ENCODE results near the gene BABAM2. TPM values are rescaled to one million over a fixed set of nuclear protein-coding genes. Genes with fewer than 3 reads are reported as not detected.
"Not testable (repeated sequence)": the region's sequence is repeated elsewhere in the genome, so short reads cannot be mapped to it uniquely, and the experiment has no call there.

Gene BABAM2
- polyA plus RNA-seq, 1 experiment: 32.6 TPM

DNA sequence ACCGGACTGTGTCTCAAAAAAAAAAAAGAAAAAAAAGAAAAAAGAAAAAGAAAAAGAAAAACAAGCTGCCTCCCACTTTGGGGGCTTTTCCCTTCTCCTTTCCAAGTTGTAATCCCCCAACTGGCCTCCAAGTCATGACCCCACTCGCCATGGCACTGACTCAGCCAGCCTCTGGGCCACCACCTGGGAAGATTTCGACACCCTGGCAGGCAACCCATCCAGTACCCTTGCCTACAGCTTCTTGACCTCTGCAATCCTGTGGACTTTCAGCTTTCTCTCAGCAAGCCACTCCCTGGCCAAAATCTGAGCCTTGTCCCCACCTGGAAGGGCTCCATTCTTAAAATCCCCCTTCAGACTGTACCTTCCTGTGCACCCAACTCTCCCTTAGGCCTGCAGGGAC is 479.8 kb downstream of the BABAM2 start:
- H3K4me3 ChIP-seq (ENCODE audit: low read depth, low read length): no peak overlapping the region
- POLR2A ChIA-PET: no interaction called here
- no peak for DNase-seq (ENCODE audit: low read depth)
- CTCF ChIA-PET: interaction anchor here (1.7 kb wide), 1 partner anchor 9 kb away, joined by 4 read pairs; no protein-coding TSS in a partner anchor
- H3K27me3 ChIP-seq (ENCODE audit: control insufficient read depth, insufficient read depth, low read length): no peaks in the 10 kb centered on the region; the same call in 1 of the 2 replicates
- no peak for TF ChIP-seq CTCF (IDR thresholded peaks at IDR 0.05; ENCODE audit: insufficient read depth, low read depth, low read length)
- no peaks in the 10 kb centered on the region for H3K36me3 ChIP-seq (ENCODE audit: control insufficient read depth, insufficient read depth, low read length)

GRCh38 chr2:28371728-28372127 is 481.2 kb downstream of the BABAM2 start:
- POLR2A ChIA-PET; DNase-seq (ENCODE audit: low read depth); H3K27me3 ChIP-seq (ENCODE audit: control insufficient read depth, insufficient read depth, low read length); CTCF ChIA-PET; H3K36me3 ChIP-seq (ENCODE audit: control insufficient read depth, insufficient read depth, low read length); H3K4me3 ChIP-seq (ENCODE audit: low read depth, low read length): not testable (repeated sequence)

DNA sequence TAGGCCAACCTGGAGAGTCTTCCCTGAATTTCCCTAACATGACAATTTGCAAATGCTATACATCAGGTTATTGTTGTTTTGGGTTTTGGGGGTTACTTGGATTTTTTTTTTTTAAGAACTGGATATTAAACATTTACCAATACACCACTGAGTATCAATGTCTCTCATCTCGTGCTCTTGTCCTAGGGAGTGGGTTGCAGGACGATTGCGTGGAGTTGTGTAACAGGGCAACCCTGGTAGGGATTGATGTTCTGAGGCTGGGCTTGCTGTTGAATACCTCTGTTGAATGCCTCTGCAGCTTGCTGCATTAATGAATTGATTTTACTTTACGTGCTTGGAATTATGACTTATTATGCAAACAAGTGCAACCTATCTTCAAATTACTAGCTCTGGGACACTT is 483.3 kb downstream of the BABAM2 start:
- no peaks in the 10 kb centered on the region; the same call in 1 of the 2 replicates for H3K27me3 ChIP-seq (ENCODE audit: control insufficient read depth, insufficient read depth, low read length)
- no peak for DNase-seq (ENCODE audit: low read depth)
- ChIA-PET POLR2A (no interaction called here), CTCF (no interaction called here)
- H3K36me3 ChIP-seq (ENCODE audit: control insufficient read depth, insufficient read depth, low read length): no peaks in the 10 kb centered on the region
- H3K4me3 ChIP-seq (ENCODE audit: low read depth, low read length): no peak overlapping the region
- TF ChIP-seq CTCF (IDR thresholded peaks at IDR 0.05; ENCODE audit: insufficient read depth, low read depth, low read length): no peak

DNA sequence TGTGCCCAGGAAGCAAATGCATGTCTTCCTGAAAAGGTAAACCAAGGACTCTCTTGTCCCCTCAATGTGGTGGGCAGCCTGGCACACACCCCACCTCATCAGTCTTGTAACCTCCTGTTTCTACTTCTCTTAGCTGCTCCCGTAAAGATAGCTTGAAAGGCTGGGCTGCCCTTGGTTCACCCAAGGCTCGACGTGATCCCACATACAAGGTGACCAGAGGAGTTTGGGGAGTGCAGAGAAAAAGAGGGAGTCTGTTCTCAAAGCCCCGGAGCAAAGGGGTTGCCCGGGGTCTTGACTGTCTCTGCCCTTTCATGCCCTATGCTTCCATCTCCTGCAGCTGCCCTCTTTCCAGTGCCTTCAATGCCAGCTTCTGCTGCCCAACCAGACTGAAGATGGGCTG is 483.8 kb downstream of the BABAM2 start:
- no peak for TF ChIP-seq CTCF (IDR thresholded peaks at IDR 0.05; ENCODE audit: insufficient read depth, low read depth, low read length)
- Histone ChIP-seq H3K27me3 (ENCODE audit: control insufficient read depth, insufficient read depth, low read length) (no peaks in the 10 kb centered on the region; the same call in 1 of the 2 replicates), H3K4me3 (ENCODE audit: low read depth, low read length) (no peak overlapping the region), H3K36me3 (ENCODE audit: control insufficient read depth, insufficient read depth, low read length) (no peaks in the 10 kb centered on the region)
- CTCF ChIA-PET: no interaction called here
- no peak for DNase-seq (ENCODE audit: low read depth)
- POLR2A ChIA-PET: no interaction called here

GRCh38 chr2:28375236-28375635 is 484.7 kb downstream of the BABAM2 start:
- DNase-seq (ENCODE audit: low read depth): no peak
- H3K4me3 ChIP-seq (ENCODE audit: low read depth, low read length): no peak overlapping the region
- H3K27me3 ChIP-seq (ENCODE audit: control insufficient read depth, insufficient read depth, low read length): no peaks in the 10 kb centered on the region; the same call in 1 of the 2 replicates
- no peaks in the 10 kb centered on the region for H3K36me3 ChIP-seq (ENCODE audit: control insufficient read depth, insufficient read depth, low read length)
- CTCF ChIA-PET: no interaction called here
- TF ChIP-seq CTCF (IDR thresholded peaks at IDR 0.05; ENCODE audit: insufficient read depth, low read depth, low read length): no peak
- POLR2A ChIA-PET: no interaction called here

Data from BJ (cell line).